ENCODE data around the gene CAND1. TPM values are rescaled to one million over a fixed set of nuclear protein-coding genes. Genes with fewer than 3 reads are reported as not detected.

The CAND1 gene
- total RNA-seq (2021) (236 to 262 TPM (median 246 TPM) in 3 replicates), Bru-seq, nascent RNA (percentile 95 among the genes with signal in this experiment)
- long read RNA-seq, experiment 1, full-length matches to known transcripts: 590 of 746 reads
- long read RNA-seq, experiment 1, partial matches to known transcripts: 108 of 746 reads
- long read RNA-seq, experiment 1, other reads (novel, unspliced or antisense): 48 of 746 reads
- long read RNA-seq, experiment 2, full-length matches to known transcripts: 61 of 184 reads
- long read RNA-seq, experiment 2, partial matches to known transcripts: 103 of 184 reads
- long read RNA-seq, experiment 2, other reads (novel, unspliced or antisense): 20 of 184 reads
- long read RNA-seq, experiment 3, full-length matches to known transcripts: 3 of 9 reads
- long read RNA-seq, experiment 3, partial matches to known transcripts: 2 of 9 reads
- long read RNA-seq, experiment 3, other reads (novel, unspliced or antisense): 4 of 9 reads

DNA sequence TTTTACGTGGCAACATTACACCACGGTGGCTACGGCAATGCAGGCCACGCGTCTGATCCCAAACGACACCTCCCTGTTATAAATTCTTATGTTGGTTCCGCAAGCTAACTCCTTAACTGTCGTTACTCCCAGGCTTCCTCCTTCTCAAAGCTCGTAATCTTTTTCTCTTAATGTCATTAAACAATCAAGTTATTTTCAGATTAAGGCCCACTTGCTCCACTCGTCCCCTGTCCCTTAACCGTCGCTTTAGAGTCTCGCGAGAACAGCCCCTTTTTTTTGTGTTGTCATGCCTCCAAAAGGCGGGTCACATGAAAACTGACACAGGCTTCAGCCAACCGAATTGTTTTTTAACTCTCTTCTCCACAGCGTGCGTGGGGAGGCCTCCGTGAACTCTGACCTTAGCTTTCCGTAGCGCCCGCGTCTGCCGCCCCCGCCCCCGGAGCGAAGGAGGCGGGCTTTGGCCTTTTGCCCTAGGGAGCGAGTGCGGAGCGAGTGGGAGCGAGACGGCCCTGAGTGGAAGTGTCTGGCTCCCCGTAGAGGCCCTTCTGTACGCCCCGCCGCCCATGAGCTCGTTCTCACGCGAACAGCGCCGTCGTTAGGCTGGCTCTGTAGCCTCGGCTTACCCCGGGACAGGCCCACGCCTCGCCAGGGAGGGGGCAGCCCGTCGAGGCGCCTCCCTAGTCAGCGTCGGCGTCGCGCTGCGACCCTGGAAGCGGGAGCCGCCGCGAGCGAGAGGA lies at the start of gene CAND1:
CAND1 (plus strand) TSS at position 463 of the 737 bp plus-strand sequence. CDS start 360 bp downstream, outside the sequence.
- Mint-ChIP-seq H3K27me3 (ENCODE audit: low read depth) (peaks cover 2% of the 10 kb centered on the region; the same call in 1 of the 2 replicates), H3K9me3 (peaks cover 3% of the 10 kb centered on the region; the same call in 1 of the 2 replicates), H3K27ac (peak within 1 kb of the TSS; percentile 98), H3K4me1 (peaks cover 24% of the 10 kb centered on the region), H3K4me3 (peak within 1 kb of the TSS; percentile 95), H3K36me3 (no peaks in the 10 kb centered on the region)
- ChIA-PET CTCF (interaction anchor here (0.6 to 2.6 kb wide), 8 partner anchors 47 to 251 kb away, joined by 3 to 8 read pairs (median 7); no protein-coding TSS in a partner anchor), POLR2A (interaction anchor here (0.5 to 1.0 kb wide), 6 partner anchors 59 to 1342 kb away, joined by 3 to 8 read pairs (median 4); partner anchors contain the start of gene RAP1B)
- DNase-seq (ENCODE audit: low spot score) (peak; percentile 85), ATAC-seq (peak; percentile 79)
- TF ChIP-seq TCF7 (CRISPR knock-in tag; IDR thresholded peaks at IDR 0.05; ENCODE audit: low read depth) (0 out of 2 replicates have a peak, but pooled peaks have one; percentile 8), ZNF423 (CRISPR knock-in tag; IDR thresholded peaks at IDR 0.05) (no peak), ZNF219 (CRISPR knock-in tag; IDR thresholded peaks at IDR 0.05; ENCODE audit: borderline replicate concordance) (no peak), FOXP1 (CRISPR knock-in tag; IDR thresholded peaks at IDR 0.05; ENCODE audit: borderline replicate concordance) (peak; percentile 71; the same call in 1 of the 2 replicates), ATF1 (CRISPR knock-in tag; IDR thresholded peaks at IDR 0.05) (no peak), NFE2L1 (CRISPR knock-in tag; IDR thresholded peaks at IDR 0.05) (0 out of 2 replicates have a peak, but pooled peaks have one; percentile 24), TEAD1 (CRISPR knock-in tag; IDR thresholded peaks at IDR 0.05) (no peak; the same call in 1 of the 2 replicates), ELF4 (CRISPR knock-in tag; IDR thresholded peaks at IDR 0.05; ENCODE audit: low read depth) (peak; percentile 40; the same call in 1 of the 2 replicates), NFYB (CRISPR knock-in tag; conservative IDR thresholded peaks at IDR 0.05; ENCODE audit: low read depth) (peak; percentile 3; the same call in 1 of the 2 replicates), SP1 (CRISPR knock-in tag; conservative IDR thresholded peaks at IDR 0.05) (peak; percentile 61; the same call in 1 of the 2 replicates), RELA (CRISPR knock-in tag; IDR thresholded peaks at IDR 0.05; ENCODE audit: borderline replicate concordance) (no peak), KAT7 (CRISPR knock-in tag; IDR thresholded peaks at IDR 0.05; ENCODE audit: borderline replicate concordance) (peak; percentile 57; the same call in 1 of the 2 replicates), ZNF232 (CRISPR knock-in tag; IDR thresholded peaks at IDR 0.05) (peak; percentile 81; the same call in 1 of the 2 replicates), ETV6 (CRISPR knock-in tag; IDR thresholded peaks at IDR 0.05) (0 out of 2 replicates have a peak, but pooled peaks have one; percentile 7), SMAD3 (CRISPR knock-in tag; IDR thresholded peaks at IDR 0.05; ENCODE audit: borderline replicate concordance) (peak; percentile 81)
- TF ChIP-seq, protein P1, sequence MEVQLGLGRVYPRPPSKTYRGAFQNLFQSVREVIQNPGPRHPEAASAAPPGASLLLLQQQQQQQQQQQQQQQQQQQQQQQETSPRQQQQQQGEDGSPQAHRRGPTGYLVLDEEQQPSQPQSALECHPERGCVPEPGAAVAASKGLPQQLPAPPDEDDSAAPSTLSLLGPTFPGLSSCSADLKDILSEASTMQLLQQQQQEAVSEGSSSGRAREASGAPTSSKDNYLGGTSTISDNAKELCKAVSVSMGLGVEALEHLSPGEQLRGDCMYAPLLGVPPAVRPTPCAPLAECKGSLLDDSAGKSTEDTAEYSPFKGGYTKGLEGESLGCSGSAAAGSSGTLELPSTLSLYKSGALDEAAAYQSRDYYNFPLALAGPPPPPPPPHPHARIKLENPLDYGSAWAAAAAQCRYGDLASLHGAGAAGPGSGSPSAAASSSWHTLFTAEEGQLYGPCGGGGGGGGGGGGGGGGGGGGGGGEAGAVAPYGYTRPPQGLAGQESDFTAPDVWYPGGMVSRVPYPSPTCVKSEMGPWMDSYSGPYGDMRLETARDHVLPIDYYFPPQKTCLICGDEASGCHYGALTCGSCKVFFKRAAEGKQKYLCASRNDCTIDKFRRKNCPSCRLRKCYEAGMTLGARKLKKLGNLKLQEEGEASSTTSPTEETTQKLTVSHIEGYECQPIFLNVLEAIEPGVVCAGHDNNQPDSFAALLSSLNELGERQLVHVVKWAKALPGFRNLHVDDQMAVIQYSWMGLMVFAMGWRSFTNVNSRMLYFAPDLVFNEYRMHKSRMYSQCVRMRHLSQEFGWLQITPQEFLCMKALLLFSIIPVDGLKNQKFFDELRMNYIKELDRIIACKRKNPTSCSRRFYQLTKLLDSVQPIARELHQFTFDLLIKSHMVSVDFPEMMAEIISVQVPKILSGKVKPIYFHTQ (CRISPR knock-in tag; IDR thresholded peaks at IDR 0.05): no peak
- TF ChIP-seq, protein P2, sequence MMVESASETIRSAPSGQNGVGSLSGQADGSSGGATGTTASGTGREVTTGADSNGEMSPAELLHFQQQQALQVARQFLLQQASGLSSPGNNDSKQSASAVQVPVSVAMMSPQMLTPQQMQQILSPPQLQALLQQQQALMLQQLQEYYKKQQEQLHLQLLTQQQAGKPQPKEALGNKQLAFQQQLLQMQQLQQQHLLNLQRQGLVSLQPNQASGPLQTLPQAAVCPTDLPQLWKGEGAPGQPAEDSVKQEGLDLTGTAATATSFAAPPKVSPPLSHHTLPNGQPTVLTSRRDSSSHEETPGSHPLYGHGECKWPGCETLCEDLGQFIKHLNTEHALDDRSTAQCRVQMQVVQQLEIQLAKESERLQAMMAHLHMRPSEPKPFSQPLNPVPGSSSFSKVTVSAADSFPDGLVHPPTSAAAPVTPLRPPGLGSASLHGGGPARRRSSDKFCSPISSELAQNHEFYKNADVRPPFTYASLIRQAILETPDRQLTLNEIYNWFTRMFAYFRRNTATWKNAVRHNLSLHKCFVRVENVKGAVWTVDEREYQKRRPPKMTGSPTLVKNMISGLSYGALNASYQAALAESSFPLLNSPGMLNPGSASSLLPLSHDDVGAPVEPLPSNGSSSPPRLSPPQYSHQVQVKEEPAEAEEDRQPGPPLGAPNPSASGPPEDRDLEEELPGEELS (CRISPR knock-in tag; IDR thresholded peaks at IDR 0.05): peak; percentile 38
- TF ChIP-seq, protein P3, sequence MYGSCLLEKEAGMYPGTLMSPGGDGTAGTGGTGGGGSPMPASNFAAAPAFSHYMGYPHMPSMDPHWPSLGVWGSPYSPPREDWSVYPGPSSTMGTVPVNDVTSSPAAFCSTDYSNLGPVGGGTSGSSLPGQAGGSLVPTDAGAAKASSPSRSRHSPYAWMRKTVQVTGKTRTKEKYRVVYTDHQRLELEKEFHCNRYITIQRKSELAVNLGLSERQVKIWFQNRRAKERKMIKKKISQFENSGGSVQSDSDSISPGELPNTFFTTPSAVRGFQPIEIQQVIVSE (CRISPR knock-in tag; IDR thresholded peaks at IDR 0.05; ENCODE audit: borderline replicate concordance): no peak
- TF ChIP-seq, protein P4, sequence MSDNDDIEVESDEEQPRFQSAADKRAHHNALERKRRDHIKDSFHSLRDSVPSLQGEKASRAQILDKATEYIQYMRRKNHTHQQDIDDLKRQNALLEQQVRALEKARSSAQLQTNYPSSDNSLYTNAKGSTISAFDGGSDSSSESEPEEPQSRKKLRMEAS (CRISPR knock-in tag; IDR thresholded peaks at IDR 0.05): peak; percentile 80
- TF ChIP-seq, protein P5, sequence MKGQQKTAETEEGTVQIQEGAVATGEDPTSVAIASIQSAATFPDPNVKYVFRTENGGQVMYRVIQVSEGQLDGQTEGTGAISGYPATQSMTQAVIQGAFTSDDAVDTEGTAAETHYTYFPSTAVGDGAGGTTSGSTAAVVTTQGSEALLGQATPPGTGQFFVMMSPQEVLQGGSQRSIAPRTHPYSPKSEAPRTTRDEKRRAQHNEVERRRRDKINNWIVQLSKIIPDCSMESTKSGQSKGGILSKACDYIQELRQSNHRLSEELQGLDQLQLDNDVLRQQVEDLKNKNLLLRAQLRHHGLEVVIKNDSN (CRISPR knock-in tag; IDR thresholded peaks at IDR 0.05): peak; percentile 15; the same call in 1 of the 2 replicates
- TF ChIP-seq, protein P6, sequence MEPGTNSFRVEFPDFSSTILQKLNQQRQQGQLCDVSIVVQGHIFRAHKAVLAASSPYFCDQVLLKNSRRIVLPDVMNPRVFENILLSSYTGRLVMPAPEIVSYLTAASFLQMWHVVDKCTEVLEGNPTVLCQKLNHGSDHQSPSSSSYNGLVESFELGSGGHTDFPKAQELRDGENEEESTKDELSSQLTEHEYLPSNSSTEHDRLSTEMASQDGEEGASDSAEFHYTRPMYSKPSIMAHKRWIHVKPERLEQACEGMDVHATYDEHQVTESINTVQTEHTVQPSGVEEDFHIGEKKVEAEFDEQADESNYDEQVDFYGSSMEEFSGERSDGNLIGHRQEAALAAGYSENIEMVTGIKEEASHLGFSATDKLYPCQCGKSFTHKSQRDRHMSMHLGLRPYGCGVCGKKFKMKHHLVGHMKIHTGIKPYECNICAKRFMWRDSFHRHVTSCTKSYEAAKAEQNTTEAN (CRISPR knock-in tag; IDR thresholded peaks at IDR 0.05): no peak
- TF ChIP-seq, protein P7, sequence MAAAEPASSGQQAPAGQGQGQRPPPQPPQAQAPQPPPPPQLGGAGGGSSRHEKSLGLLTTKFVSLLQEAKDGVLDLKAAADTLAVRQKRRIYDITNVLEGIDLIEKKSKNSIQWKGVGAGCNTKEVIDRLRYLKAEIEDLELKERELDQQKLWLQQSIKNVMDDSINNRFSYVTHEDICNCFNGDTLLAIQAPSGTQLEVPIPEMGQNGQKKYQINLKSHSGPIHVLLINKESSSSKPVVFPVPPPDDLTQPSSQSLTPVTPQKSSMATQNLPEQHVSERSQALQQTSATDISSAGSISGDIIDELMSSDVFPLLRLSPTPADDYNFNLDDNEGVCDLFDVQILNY (CRISPR knock-in tag; IDR thresholded peaks at IDR 0.05): peak; percentile 55; the same call in 1 of the 2 replicates
- TF ChIP-seq, protein P8, sequence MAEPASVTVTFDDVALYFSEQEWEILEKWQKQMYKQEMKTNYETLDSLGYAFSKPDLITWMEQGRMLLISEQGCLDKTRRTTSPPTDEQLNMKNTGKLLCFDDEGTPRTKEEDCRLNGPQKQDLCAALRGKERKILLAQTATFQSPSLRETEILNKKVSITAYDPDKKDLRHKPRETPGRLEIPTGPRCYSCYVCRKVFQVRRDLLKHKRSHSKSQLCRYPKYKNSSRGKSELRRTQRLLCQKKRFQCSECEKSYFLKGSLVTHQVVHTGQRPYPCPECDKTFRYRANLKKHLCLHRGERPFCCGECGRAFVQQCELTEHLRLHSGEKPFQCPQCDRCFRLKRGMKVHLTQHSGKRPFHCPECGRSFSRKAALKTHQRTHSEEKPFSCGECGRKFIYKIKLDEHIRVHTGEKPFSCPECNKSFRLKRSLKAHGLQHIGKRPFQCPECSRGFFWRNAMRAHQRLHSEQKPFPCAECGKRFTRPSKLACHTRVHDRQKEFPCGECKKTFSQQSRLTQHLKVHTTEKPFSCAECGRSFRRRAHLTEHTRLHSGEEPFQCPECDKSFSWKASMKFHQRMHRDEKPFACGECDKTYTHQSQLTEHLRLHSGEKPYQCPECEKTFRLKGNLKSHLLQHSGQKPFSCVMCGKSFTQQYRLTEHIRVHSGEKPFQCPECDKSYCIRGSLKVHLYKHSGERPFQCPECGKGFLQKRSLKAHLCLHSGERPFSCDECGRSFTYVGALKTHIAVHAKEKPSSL (CRISPR knock-in tag; conservative IDR thresholded peaks at IDR 0.05): no peak

Data from WTC11 (cell line).